ENCODE measurements around the gene ITGA5. TPM values are rescaled to one million over a fixed set of nuclear protein-coding genes. Genes with fewer than 3 reads are reported as not detected.
A peak's percentile ranks its signal among the peaks of the same experiment; 100 is the strongest.

Gene ITGA5
- total and polyA plus RNA-seq, 9 of the 15 experiments (the other 6 are each of a cell fraction or from before 2014, with no cell fraction given), result 9.1 to 82.1 (median 47.4) TPM

DNA sequence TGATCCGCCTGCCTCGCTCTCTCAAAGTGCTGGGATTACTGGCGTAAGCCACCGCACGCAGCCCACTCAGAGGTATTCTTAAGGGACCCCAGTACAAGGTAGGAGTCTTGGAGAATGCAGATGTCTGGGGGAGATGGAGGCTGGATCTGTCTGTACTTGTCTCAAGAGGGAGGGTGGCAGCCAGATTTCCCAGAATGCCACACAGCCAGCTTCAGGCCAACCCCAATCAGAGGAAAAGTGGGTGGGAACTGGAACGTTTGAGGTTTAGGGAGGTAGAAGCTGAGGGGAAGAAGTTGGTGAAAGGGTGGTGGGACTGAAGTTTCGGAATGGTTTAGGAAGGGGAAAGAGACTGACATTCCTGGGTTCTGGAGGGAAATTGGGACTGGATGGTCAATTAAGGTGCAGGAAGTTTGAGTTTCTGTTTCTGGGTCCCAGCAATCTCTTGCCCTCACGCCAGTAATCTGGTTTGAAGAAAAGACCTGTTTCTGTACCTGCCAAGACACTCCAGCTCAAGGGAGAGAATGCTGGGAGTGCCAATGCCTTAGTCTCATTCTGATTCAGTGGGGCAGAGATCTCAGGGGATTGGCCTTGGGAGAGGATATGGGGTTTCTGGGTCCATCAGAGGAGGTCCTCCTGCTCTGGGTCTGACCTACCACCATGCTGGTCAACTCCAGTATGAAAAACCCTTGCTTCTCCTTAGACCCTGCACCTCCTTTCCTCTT is 26.4 kb downstream of the ITGA5 start (continued):
- TF ChIP-seq FIP1L1 (IDR thresholded peaks at IDR 0.05; ENCODE audit: low read depth, low read length, poor library complexity, severe bottlenecking) (no peak), ZNF830 (CRISPR knock-in tag; IDR thresholded peaks at IDR 0.05) (no peak), RBM25 (IDR thresholded peaks at IDR 0.05; ENCODE audit: low read depth, low read length, severe bottlenecking) (no peak)

DNA sequence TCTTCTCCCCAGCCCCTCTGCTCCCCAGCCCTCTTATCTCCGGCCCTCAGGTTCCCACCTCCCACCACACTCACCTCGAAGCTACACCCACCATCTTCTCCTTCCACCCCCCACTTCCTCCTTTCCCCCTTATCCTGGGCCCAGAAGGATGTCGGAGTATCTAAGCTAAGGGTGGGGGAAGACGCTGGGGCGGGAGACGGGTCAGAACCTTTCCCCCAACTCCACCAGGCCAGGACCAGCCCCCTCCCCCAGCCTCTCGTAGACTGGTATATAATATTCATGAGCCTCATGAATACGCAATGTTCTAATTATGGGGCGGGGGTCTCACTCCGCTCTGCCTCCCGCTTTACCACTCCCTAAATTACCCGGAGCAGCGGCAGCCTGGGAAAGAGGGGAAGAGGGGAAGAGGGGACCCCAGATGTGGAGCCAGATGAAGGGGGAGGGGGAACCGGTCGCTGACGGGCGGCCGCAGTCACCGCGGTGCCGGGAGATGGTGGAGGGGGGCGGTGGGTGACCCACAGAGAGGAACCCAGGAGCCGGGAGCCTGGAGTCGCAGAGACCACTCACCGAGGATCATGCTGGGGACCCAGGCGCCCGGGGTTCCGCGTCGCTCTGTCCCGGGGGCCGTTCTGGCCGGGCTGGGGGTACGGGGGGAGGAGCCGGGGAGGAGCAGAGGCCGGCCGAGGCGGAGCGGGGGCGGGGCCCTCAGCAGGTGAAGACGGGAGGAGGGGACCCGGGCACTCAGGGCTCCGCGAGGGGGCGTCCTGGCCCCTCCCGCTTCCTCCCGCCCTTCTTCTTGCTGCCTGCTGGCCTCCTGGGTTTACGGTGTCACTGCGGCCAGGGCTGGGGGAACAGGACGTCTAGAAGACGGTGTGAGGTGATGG is 28.2 kb downstream of the ITGA5 start:
- H3K9ac ChIP-seq (ENCODE audit: insufficient read depth in 1 of 2, low read depth in 2 of 2, low read length in 2 of 2), result peak overlapping the region; percentile 56 to 91; a peak in 3 of 4 replicates
- CTCF ChIA-PET (ENCODE audit: low intra/inter-chr PET ratio), result no interaction called here
- H3K9me3 ChIP-seq (replicated peaks; ENCODE audit: control insufficient read depth, insufficient read depth, low read depth, low read length), result no peaks in the 10 kb centered on the region
- in situ Hi-C loops (cut with MboI) (loop anchor here (10.0 kb wide), 1 partner anchor 54 kb away; no protein-coding TSS in a partner anchor), intact Hi-C loops (cut with micrococcal nuclease) (no loop called here)
- FAIRE-seq (peak; percentile 67), DNase-seq (ENCODE audit: extremely low read depth in 1 of 4, low spot score in 3 of 4) (peak; percentile 95 to 97 (median 96)), ATAC-seq (peak; percentile 87)
- no peaks in the 10 kb centered on the region; the same call in 1 of the 2 replicates for H4K20me1 ChIP-seq (replicated peaks; ENCODE audit: control insufficient read depth, insufficient read depth, low read length)
- H3K4me3 ChIP-seq, result peak overlapping the region; percentile 57
- TSS peak; percentile 33 for BruUV-seq (replicated peaks)
- under 1% methylated on average over 26 of the region's 51 CpGs for whole genome bisulfite sequencing (ENCODE audit: insufficient coverage, low coverage, missing lambda C conversion rate)
- peaks cover 43% of the 10 kb centered on the region for H3K36me3 ChIP-seq (ENCODE audit: control insufficient read depth, insufficient read depth, low read length)
- H3K27me3 ChIP-seq (ENCODE audit: control insufficient read depth in 2 of 2, insufficient read depth in 2 of 2, low read length in 2 of 2), result no peaks in the 10 kb centered on the region
- H2AFZ ChIP-seq (ENCODE audit: low read depth, low read length), result peak overlapping the region; percentile 58
- POLR2A ChIA-PET, result interaction anchor here (0.6 to 1.5 kb wide), 5 partner anchors 9 to 110 kb away, joined by 3 to 7 read pairs (median 4); partner anchors contain the start of gene HNRNPA1
- peaks cover 78% of the 10 kb centered on the region for H3K79me2 ChIP-seq (ENCODE audit: control insufficient read depth, insufficient read depth, low read length)
- H3K27ac ChIP-seq (ENCODE audit: extremely low read depth, low read depth, low read length), result peak overlapping the region; percentile 62
- peaks cover 66 to 67% of the 10 kb centered on the region in 2 experiments for H3K4me1 ChIP-seq (replicated peaks in 1 of 2; ENCODE audit: control insufficient read depth in 2 of 2, insufficient read depth in 2 of 2, low read length in 2 of 2)
- no peaks in the 10 kb centered on the region for H3K9me1 ChIP-seq (ENCODE audit: control insufficient read depth, insufficient read depth, low read length)
- peak overlapping the region; percentile 88 for H3K4me2 ChIP-seq (ENCODE audit: insufficient read depth, low read length)
- TF ChIP-seq MTA2 (IDR thresholded peaks at IDR 0.05; ENCODE audit: low read depth), result no peak
- TF ChIP-seq CREM (IDR thresholded peaks at IDR 0.05; ENCODE audit: low read depth), result peak; percentile 46
- no peak for TF ChIP-seq CBX3 (IDR thresholded peaks at IDR 0.05; ENCODE audit: borderline replicate concordance in 1 of 2, low read length in 2 of 2)
- no peak for TF ChIP-seq SAFB (IDR thresholded peaks at IDR 0.05; ENCODE audit: borderline replicate concordance, low read depth, low read length)
- peak; percentile 97 for TF ChIP-seq SPI1 (IDR thresholded peaks at IDR 0.05; ENCODE audit: borderline replicate concordance, low read depth, low read length)
- TF ChIP-seq ZMIZ1 (IDR thresholded peaks at IDR 0.05; ENCODE audit: low read depth in 2 of 2, low read length in 2 of 2), result peak in 1 of 2 experiments; percentile 40; a peak in 1 of 4 replicates
- TF ChIP-seq HBP1 (CRISPR knock-in tag; IDR thresholded peaks at IDR 0.05), result no peak
- no peak for TF ChIP-seq CEBPG (CRISPR knock-in tag; IDR thresholded peaks at IDR 0.05)
- no peak for TF ChIP-seq CEBPG (tag; conservative IDR thresholded peaks at IDR 0.05 in 1 of 2, IDR thresholded peaks at IDR 0.05 in 1 of 2)
- TF ChIP-seq CAMTA2 (CRISPR knock-in tag; conservative IDR thresholded peaks at IDR 0.05), result no peak
